ENCODE results near the gene SAG. TPM values are rescaled to one million over a fixed set of nuclear protein-coding genes. Genes with fewer than 3 reads are reported as not detected.

Gene SAG
- total and polyA plus RNA-seq, 5 donors from 2014 or later: 1.7 TPM; not detected in 4

DNA sequence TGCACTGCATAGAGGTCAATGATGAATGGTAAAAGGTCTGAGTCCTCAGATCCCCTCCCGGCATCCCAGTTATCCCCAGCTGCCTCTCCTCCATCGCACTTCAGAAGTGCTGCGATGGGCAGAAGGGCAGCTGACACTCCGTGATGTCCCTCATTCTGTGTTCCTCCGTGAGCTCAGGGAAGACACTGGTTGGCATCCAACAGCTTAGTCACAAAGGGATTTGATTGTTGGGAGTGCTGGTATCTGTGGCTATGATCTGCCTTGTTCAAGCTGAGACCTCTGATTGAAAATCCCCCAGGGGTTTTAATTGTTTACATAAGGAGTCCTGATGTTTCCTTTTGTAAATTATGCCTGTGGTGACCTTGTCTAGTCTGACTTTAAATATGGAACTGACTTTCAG, 19.0 kb upstream of the SAG start:
- no peaks in the 10 kb centered on the region for H3K27me3 Mint-ChIP-seq
- no peak overlapping the region for H3K4me3 Mint-ChIP-seq
- H3K27ac Mint-ChIP-seq: peak overlapping the region in 2 of 3 donors; percentile 31 to 74
- no peak overlapping the region for H3K27ac ChIP-seq (ENCODE audit: insufficient read depth, low read length, poor library complexity, severe bottlenecking)
- H3K36me3 ChIP-seq (ENCODE audit: control insufficient read depth, insufficient read depth, low read length): peaks cover 91% of the 10 kb centered on the region
- H3K9me3 ChIP-seq (ENCODE audit: control insufficient read depth in 2 of 2, low read length in 2 of 2): no peaks in the 10 kb centered on the region
- no peaks in the 10 kb centered on the region for H3K9me3 Mint-ChIP-seq
- H3K4me3 ChIP-seq (ENCODE audit: low read depth, low read length): no peak overlapping the region
- no peak for ATAC-seq (ENCODE audit: low read depth in 2 of 2)
- H3K4me1 Mint-ChIP-seq: peaks cover 0 to 30% (median 5%) of the 10 kb centered on the region in 4 donors
- H3K27me3 ChIP-seq (ENCODE audit: control insufficient read depth, insufficient read depth, low read length): no peaks in the 10 kb centered on the region
- no peaks in the 10 kb centered on the region for H3K4me1 ChIP-seq (ENCODE audit: control insufficient read depth, insufficient read depth, low read length, poor library complexity, severe bottlenecking)
- DNase-seq: no peak
- peaks cover 51% of the 10 kb centered on the region for H3K36me3 Mint-ChIP-seq

DNA sequence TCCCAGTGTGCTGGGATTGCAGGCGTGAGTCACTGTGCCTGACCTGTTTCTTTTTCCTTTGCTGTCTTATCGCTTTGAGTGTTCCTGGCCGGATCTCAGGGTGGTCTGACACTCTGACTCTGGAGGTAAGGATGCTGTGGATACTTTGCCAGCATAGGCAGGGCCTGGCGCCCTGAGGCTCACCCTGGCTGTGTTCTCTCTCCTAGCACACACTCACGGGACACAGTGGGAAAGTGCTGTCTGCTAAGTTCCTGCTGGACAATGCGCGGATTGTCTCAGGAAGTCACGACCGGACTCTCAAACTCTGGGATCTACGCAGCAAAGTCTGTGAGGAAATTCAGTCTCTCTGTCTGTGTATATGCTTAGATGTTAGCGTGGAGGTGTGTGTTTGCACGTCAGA, 18.0 kb upstream of the SAG start:
- H3K9me3 ChIP-seq (ENCODE audit: control insufficient read depth in 2 of 2, low read length in 2 of 2): no peaks in the 10 kb centered on the region
- ATAC-seq (ENCODE audit: low read depth in 2 of 2) (no peak), DNase-seq (no peak)
- H3K4me3 Mint-ChIP-seq: no peak overlapping the region
- peaks cover 95% of the 10 kb centered on the region for H3K36me3 ChIP-seq (ENCODE audit: control insufficient read depth, insufficient read depth, low read length)
- H3K36me3 Mint-ChIP-seq: peaks cover 58% of the 10 kb centered on the region
- no peaks in the 10 kb centered on the region for H3K27me3 Mint-ChIP-seq
- no peaks in the 10 kb centered on the region for H3K4me1 ChIP-seq (ENCODE audit: control insufficient read depth, insufficient read depth, low read length, poor library complexity, severe bottlenecking)
- H3K27me3 ChIP-seq (ENCODE audit: control insufficient read depth, insufficient read depth, low read length): no peaks in the 10 kb centered on the region
- H3K27ac Mint-ChIP-seq: peak overlapping the region in 1 of 3 donors; percentile 72
- H3K4me3 ChIP-seq (ENCODE audit: low read depth, low read length): no peak overlapping the region
- peaks cover 0 to 30% (median 5%) of the 10 kb centered on the region in 4 donors for H3K4me1 Mint-ChIP-seq
- no peaks in the 10 kb centered on the region for H3K9me3 Mint-ChIP-seq
- no peak overlapping the region for H3K27ac ChIP-seq (ENCODE audit: insufficient read depth, low read length, poor library complexity, severe bottlenecking)

DNA sequence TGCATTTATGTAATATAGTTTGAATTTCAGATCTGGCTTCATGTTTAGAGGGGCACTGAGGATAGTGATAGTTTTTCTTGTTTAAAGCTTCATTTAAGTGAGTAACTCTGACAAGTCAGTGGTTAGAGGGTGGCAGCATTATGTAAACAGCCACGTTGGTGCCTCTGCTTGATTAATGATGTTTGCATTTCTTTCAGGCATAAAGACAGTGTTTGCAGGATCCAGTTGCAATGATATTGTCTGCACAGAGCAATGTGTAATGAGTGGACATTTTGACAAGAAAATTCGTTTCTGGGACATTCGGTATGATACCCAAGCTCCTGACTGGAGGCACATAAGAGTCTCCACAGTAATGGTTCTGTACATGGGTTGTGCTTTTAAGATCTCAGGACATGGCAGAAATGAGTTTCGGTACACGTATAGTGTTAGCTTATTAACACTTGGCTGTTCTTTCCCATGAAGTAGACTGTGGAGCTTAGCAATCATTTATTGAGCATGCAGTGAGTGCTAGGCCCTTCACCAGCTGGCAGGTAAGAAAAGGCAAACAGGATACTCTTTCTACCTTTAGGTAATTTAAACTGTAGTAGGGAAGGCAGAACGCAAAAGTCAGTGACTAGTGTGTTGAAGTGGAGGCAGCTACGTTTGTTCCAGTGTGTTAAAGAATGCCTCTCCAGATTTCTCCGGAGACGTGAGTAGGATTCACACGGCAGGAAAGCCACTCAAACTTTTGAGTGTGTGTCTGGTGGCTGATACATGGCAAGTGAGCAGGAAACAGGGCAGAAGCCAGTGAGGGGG, 17.4 kb upstream of the SAG start:
- Mint-ChIP-seq H3K4me3 (no peak overlapping the region), H3K9me3 (no peaks in the 10 kb centered on the region), H3K36me3 (peaks cover 58% of the 10 kb centered on the region), H3K4me1 (peaks cover 0 to 24% (median 5%) of the 10 kb centered on the region in 4 donors), H3K27ac (peak overlapping the region; percentile 30 to 77 (median 72)), H3K27me3 (no peaks in the 10 kb centered on the region)
- DNase-seq: no peak
- Histone ChIP-seq H3K36me3 (ENCODE audit: control insufficient read depth, insufficient read depth, low read length) (peaks cover 95% of the 10 kb centered on the region), H3K9me3 (ENCODE audit: control insufficient read depth in 2 of 2, low read length in 2 of 2) (no peaks in the 10 kb centered on the region), H3K4me3 (ENCODE audit: low read depth, low read length) (no peak overlapping the region), H3K27me3 (ENCODE audit: control insufficient read depth, insufficient read depth, low read length) (no peaks in the 10 kb centered on the region), H3K27ac (ENCODE audit: insufficient read depth, low read length, poor library complexity, severe bottlenecking) (no peak overlapping the region), H3K4me1 (ENCODE audit: control insufficient read depth, insufficient read depth, low read length, poor library complexity, severe bottlenecking) (no peaks in the 10 kb centered on the region)
- no peak for ATAC-seq (ENCODE audit: low read depth in 2 of 2)

DNA sequence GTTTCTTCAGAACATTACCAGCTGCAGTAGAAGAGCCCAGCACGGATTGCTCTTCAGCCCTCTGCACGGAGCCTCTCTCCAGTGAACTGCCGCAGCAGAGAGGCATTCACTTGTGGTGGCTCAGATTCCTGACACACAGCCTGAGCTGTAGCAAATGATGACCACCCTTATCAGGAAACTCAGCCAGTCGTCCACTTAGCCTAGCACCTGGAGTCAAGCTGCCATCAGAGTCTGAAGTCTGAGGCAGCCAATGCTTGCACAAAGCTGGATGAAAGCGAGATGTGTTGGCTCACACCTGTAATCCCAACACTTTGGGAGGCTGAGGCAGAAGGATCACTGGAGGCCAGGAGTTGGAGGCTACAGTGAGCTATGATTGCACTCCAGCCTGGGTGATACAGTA, 11.7 kb upstream of the SAG start:
- Histone ChIP-seq H3K4me1 (ENCODE audit: control insufficient read depth, insufficient read depth, low read length, poor library complexity, severe bottlenecking) (no peaks in the 10 kb centered on the region), H3K27ac (ENCODE audit: insufficient read depth, low read length, poor library complexity, severe bottlenecking) (no peak overlapping the region), H3K27me3 (ENCODE audit: control insufficient read depth, insufficient read depth, low read length) (no peaks in the 10 kb centered on the region), H3K9me3 (ENCODE audit: control insufficient read depth in 2 of 2, low read length in 2 of 2) (no peaks in the 10 kb centered on the region), H3K4me3 (ENCODE audit: low read depth, low read length) (no peak overlapping the region), H3K36me3 (ENCODE audit: control insufficient read depth, insufficient read depth, low read length) (peaks cover 57% of the 10 kb centered on the region)
- ATAC-seq (ENCODE audit: low read depth in 2 of 2): no peak
- DNase-seq: no peak
- peak overlapping the region in 2 of 3 donors; percentile 52 to 77 for H3K27ac Mint-ChIP-seq
- H3K27me3 Mint-ChIP-seq: no peaks in the 10 kb centered on the region
- H3K9me3 Mint-ChIP-seq: no peaks in the 10 kb centered on the region
- H3K4me1 Mint-ChIP-seq: peaks cover 0 to 5% (median 4%) of the 10 kb centered on the region in 4 donors
- H3K36me3 Mint-ChIP-seq: peaks cover 39% of the 10 kb centered on the region
- H3K4me3 Mint-ChIP-seq: no peak overlapping the region

DNA sequence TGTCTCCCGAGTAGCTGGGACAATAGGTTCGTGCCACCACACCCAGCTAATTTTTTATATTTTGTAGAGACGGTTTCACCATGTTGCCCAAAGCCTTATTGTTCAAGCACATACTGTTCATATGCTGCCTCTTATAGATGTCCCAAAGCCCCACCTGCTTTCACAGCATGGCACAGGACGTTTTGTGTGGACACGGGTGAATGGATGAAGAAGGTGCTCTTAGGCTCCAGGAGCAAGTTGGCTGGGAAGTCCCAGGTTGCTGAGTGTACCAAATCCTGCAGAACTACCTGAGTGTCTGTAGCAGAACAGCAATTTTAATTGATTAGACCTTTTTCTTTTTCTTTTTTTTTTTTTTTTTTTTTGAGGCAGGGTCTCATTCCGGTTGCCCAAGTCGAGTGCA, 10.5 kb upstream of the SAG start:
- no peak overlapping the region for H3K4me3 Mint-ChIP-seq
- Histone ChIP-seq H3K4me1 (ENCODE audit: control insufficient read depth, insufficient read depth, low read length, poor library complexity, severe bottlenecking) (no peaks in the 10 kb centered on the region), H3K4me3 (ENCODE audit: low read depth, low read length) (no peak overlapping the region), H3K27me3 (ENCODE audit: control insufficient read depth, insufficient read depth, low read length) (no peaks in the 10 kb centered on the region), H3K9me3 (ENCODE audit: control insufficient read depth in 2 of 2, low read length in 2 of 2) (no peaks in the 10 kb centered on the region), H3K27ac (ENCODE audit: insufficient read depth, low read length, poor library complexity, severe bottlenecking) (no peak overlapping the region), H3K36me3 (ENCODE audit: control insufficient read depth, insufficient read depth, low read length) (peaks cover 45% of the 10 kb centered on the region)
- DNase-seq: no peak
- H3K4me1 Mint-ChIP-seq: peaks cover 0 to 5% (median 3%) of the 10 kb centered on the region in 4 donors
- H3K27me3 Mint-ChIP-seq: no peaks in the 10 kb centered on the region
- H3K9me3 Mint-ChIP-seq: no peaks in the 10 kb centered on the region
- H3K27ac Mint-ChIP-seq: peak overlapping the region in 1 of 3 donors; percentile 74
- ATAC-seq (ENCODE audit: low read depth in 2 of 2): no peak
- peaks cover 34% of the 10 kb centered on the region for H3K36me3 Mint-ChIP-seq

DNA sequence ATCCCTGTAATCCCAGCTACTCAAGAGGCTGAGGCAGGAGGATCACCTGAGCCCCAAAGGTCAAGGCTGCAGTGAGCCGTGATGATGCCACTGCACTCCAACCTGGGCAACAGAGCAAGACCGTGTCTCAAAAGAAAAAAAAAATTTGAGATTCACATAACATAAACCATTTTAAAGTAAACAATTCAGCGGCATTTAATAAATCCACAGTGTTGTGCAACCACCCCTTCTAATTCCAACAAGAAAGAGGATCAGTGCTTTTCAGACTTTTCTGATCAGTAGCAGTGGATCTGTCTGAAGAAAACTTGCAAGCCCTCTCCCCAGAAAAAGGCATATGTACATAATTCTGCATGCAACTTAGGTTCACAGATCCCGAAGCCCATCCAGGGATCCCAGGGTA, 7.2 kb upstream of the SAG start:
- no peaks in the 10 kb centered on the region for H3K4me1 ChIP-seq (ENCODE audit: control insufficient read depth, insufficient read depth, low read length, poor library complexity, severe bottlenecking)
- Mint-ChIP-seq H3K27ac (no peak overlapping the region), H3K4me3 (no peak overlapping the region), H3K4me1 (peaks cover 0 to 7% (median 2%) of the 10 kb centered on the region in 4 donors), H3K27me3 (no peaks in the 10 kb centered on the region), H3K9me3 (no peaks in the 10 kb centered on the region), H3K36me3 (peaks cover 5% of the 10 kb centered on the region)
- no peaks in the 10 kb centered on the region for H3K9me3 ChIP-seq (ENCODE audit: control insufficient read depth in 2 of 2, low read length in 2 of 2)
- H3K36me3 ChIP-seq (ENCODE audit: control insufficient read depth, insufficient read depth, low read length): peaks cover 12% of the 10 kb centered on the region
- no peaks in the 10 kb centered on the region for H3K27me3 ChIP-seq (ENCODE audit: control insufficient read depth, insufficient read depth, low read length)
- no peak overlapping the region for H3K4me3 ChIP-seq (ENCODE audit: low read depth, low read length)
- ATAC-seq (ENCODE audit: low read depth in 2 of 2): no peak
- no peak for DNase-seq
- no peak overlapping the region for H3K27ac ChIP-seq (ENCODE audit: insufficient read depth, low read length, poor library complexity, severe bottlenecking)

DNA sequence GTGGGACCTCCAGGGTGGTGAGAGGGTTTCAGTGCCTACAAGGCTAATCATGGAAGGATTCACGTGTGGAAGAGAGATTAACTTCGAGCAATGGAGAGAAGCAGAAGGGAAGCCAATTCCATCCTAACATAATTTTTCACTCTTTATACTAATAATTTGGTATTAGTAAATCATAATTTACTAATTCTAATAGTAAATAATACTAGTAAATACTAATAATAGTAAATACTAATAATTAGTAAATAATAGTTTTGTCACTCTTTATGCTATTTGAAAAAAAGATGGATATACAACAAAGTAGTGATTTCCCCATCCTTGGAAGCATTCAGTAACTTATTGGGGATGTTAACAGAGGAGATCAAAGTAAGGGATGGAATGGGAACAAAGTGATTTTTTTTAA, 6.4 kb upstream of the SAG start:
- ATAC-seq (ENCODE audit: low read depth in 2 of 2): no peak
- no peaks in the 10 kb centered on the region for H3K27me3 Mint-ChIP-seq
- DNase-seq: no peak

DNA sequence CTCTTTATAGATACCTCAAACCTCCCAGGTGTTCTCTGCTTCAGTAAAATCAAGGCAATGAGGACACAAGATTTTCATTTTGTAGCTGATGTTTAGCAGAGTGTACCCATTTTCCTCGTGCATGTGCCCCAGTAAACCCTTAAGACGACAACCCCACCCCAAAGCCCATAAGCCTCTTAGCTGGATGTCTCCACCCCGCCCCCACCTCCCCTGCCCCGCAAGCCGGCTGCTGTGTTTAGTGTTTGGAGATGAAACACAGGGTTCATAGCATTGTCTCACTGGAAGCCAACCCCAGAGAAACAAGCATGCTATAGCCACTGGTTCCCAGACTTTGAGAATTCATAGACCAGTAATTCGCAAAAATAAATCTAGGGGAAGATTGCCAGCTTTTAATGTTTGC, 5.8 kb upstream of the SAG start:
- no peaks in the 10 kb centered on the region for H3K4me1 ChIP-seq (ENCODE audit: control insufficient read depth, insufficient read depth, low read length, poor library complexity, severe bottlenecking)
- Mint-ChIP-seq H3K27me3 (no peaks in the 10 kb centered on the region), H3K9me3 (no peaks in the 10 kb centered on the region), H3K4me1 (peaks cover 0 to 7% (median 3%) of the 10 kb centered on the region in 4 donors), H3K4me3 (no peak overlapping the region), H3K27ac (no peak overlapping the region), H3K36me3 (no peaks in the 10 kb centered on the region)
- H3K27me3 ChIP-seq (ENCODE audit: control insufficient read depth, insufficient read depth, low read length): no peaks in the 10 kb centered on the region
- DNase-seq (no peak), ATAC-seq (ENCODE audit: low read depth in 2 of 2) (no peak)
- no peaks in the 10 kb centered on the region for H3K9me3 ChIP-seq (ENCODE audit: control insufficient read depth in 2 of 2, low read length in 2 of 2)
- no peak overlapping the region for H3K27ac ChIP-seq (ENCODE audit: insufficient read depth, low read length, poor library complexity, severe bottlenecking)
- H3K36me3 ChIP-seq (ENCODE audit: control insufficient read depth, insufficient read depth, low read length): no peaks in the 10 kb centered on the region
- no peak overlapping the region for H3K4me3 ChIP-seq (ENCODE audit: low read depth, low read length)

More for the DNA sequence above, 6.4 kb upstream of the SAG start:
- Histone ChIP-seq H3K27me3 (ENCODE audit: control insufficient read depth, insufficient read depth, low read length) (no peaks in the 10 kb centered on the region), H3K4me1 (ENCODE audit: control insufficient read depth, insufficient read depth, low read length, poor library complexity, severe bottlenecking) (no peaks in the 10 kb centered on the region), H3K27ac (ENCODE audit: insufficient read depth, low read length, poor library complexity, severe bottlenecking) (no peak overlapping the region), H3K36me3 (ENCODE audit: control insufficient read depth, insufficient read depth, low read length) (peaks cover 4% of the 10 kb centered on the region), H3K9me3 (ENCODE audit: control insufficient read depth in 2 of 2, low read length in 2 of 2) (no peaks in the 10 kb centered on the region), H3K4me3 (ENCODE audit: low read depth, low read length) (no peak overlapping the region)
- Mint-ChIP-seq H3K36me3 (no peaks in the 10 kb centered on the region), H3K27ac (no peak overlapping the region), H3K4me1 (peaks cover 0 to 7% (median 2%) of the 10 kb centered on the region in 4 donors), H3K9me3 (no peaks in the 10 kb centered on the region), H3K4me3 (no peak overlapping the region)
